Raji (cell line): ENCODE data around the gene ITK.

Source experiments
- POLR2A ChIP-seq: IDR thresholded peaks from 2 replicates; pipeline ENCODE4 v1.6.1; 2011; ENCODE audit warnings: low read depth, low read length, control low read depth; ENCODE audit not compliant: insufficient read depth

ITK gene

DNA sequence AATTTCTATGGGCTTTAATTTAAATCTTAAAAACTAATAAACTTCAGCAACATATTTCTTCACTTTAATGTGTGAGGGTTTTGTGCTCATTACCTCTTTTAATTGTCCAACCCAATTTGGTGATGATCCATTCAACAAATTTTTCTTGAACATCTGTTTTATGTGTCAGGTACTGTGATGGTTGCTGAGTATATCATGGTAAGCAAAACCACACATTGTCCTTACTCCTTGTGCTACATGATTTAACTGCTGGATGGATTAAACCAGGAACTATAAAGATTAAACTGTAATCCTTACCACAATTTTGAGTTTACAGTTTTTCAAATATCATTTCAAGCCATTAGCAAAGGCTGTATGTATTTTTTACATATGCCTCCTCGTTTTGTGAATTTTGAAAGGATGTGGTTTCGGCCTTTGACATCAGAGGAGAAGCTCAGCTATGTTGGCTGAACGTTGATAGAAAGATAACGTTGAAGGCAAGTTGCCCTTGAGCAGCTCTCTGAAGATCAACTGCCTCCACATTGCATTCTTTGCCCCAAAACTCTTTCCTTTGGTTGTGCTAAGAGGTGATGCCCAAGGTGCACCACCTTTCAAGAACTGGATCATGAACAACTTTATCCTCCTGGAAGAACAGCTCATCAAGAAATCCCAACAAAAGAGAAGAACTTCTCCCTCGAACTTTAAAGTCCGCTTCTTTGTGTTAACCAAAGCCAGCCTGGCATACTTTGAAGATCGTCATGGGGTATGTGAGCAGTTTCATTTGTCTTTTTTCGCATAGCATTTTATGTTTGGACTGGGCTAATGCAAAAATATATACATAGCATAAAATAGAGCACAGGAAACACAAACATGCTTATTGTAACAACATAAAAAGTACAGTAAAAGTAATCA, at the start of gene ITK:
Gene ITK (plus strand): TSS at position 467 of the 891 bp plus-strand sequence. CDS start 138 bp downstream, at position 605.
- no peak for TF ChIP-seq POLR2A

DNA sequence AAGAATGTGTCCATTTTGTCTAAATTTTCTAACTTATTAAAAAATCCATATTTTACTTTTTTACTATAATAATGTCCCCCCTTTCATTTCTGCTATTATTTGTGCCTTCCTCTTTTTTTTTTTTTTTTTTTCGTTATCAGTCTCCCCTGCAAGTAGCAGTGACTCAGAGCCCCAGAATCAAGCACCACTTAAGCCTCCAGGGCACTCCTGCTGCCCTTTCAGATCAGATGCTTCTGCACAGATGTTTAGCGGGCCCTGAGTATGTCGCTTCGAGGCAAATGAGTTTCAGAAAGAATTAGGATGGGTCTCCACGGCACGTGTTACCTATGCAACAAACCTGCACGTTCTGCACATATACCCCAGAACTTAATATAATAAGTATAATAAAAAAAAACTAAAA, 49.7 kb upstream of the ITK start:
- no peak for TF ChIP-seq POLR2A

DNA sequence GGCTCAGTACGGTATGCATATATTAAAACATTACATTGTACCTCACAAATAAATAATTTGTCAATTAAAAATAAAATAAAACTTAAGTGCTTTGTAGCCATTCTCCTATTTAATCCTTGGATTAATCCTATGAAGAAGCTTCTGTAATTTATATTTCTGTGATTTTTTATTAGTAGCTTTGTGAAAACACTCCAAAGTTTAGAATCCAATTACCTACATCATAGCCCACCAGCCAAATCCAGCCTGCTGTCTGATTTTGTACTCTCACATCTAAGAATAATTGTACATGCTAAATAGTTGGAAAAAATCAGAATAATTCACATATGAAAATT, 48.4 kb upstream of the ITK start:
- no peak for TF ChIP-seq POLR2A

DNA sequence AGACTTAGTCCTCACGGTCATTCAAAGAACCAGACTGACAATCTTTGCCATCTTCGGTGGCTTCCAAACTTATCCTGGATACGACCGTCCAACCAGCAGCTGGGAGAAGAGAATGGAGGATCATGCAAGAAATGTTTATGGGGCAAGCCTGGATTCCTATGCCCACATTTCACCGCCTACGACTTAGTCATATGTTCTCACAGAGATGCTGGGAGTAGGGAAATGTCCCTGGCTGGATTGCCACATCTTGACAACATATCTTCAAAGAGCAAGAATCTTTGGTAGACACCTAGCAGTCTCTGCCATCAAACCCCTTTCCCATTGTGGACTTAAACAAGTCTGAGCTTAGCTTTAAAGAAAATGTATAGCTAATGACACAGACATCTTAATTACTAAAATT, 42.9 kb upstream of the ITK start:
- TF ChIP-seq POLR2A = no peak

DNA sequence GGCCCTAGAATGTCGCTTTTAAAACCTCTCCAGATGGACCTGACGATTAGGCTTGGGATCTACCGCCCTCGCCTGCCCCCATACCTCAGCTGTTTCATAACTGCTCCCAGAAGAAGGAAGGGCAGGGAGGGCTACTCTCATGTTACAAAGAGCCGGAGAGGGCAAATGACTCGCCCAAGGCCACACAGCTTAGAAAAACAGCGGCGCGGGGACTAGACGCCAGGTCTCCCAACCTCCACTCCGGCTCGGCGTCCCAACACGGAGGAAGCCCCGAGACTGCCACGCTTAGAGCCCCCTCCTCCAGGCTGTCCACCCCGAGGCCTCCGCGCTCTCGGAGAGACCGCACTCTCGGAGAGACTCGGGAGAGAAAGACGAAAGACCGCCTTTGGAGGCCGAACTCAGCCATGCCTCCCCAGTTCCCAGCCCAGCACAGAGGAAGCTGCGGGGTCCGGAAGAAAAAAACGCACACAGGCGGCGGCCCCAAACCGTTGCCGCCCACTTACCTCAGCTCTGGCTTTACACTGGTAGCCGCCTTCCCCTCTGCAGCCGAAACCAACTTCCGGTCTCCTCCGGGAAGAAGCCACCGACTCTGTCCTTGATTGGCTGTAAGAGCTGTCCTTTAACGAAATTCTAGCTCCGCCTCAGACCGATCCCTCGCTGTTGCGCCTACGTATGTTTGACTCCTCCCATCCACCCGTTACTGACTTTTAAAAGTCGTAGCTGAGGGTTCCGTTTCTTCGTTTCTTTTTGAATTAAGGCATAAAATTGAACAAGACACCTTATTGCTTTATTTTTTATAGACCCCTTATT, 38.1 kb upstream of the ITK start, which contains the start of gene MED7:
Gene MED7 (minus strand): TSS at position 549 of the 810 bp plus-strand sequence. CDS start 3,434 bp downstream, outside the sequence.
- TF ChIP-seq POLR2A = peak; percentile 89

DNA sequence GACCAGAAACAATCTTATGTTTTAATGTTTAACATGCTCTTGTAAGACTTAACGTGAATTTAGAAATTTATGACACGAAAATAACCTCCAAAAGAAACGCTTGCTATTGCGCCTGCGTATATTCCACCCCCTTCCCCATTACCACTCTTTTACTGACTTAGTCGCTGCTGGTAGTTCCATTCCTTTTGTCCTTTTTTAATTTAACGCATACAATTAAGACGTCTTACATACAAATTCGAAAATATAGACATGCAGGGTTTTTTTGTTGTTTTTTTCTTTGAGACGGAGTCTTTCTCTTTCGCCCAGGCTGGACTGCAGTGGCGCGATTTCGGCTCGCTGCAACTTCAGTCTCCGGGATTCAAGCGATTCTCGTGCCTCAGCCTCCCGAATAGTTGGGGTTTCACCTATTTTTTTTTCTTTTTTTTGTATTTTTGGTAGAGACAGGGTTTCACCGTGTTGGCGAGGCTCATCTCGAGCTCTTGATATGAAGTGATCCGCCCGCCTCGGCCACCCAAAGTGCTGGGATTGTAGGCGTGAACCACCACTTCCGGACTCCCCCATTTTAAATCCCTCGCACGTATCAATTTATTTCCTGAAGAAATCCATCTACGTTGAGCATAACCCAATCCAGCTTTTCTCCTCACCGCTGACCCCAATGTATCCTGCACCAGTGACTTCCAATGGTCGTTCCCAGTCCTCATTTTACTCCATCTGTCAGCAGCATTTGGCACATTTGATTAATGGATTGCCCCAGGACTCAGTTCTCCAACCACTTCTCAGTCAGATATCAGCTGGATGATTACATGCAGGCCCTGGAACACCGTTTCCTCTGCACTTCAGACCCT, 37.3 kb upstream of the ITK start:
- TF ChIP-seq POLR2A = 0 out of 2 replicates have a peak, but pooled peaks have one; percentile 10

DNA sequence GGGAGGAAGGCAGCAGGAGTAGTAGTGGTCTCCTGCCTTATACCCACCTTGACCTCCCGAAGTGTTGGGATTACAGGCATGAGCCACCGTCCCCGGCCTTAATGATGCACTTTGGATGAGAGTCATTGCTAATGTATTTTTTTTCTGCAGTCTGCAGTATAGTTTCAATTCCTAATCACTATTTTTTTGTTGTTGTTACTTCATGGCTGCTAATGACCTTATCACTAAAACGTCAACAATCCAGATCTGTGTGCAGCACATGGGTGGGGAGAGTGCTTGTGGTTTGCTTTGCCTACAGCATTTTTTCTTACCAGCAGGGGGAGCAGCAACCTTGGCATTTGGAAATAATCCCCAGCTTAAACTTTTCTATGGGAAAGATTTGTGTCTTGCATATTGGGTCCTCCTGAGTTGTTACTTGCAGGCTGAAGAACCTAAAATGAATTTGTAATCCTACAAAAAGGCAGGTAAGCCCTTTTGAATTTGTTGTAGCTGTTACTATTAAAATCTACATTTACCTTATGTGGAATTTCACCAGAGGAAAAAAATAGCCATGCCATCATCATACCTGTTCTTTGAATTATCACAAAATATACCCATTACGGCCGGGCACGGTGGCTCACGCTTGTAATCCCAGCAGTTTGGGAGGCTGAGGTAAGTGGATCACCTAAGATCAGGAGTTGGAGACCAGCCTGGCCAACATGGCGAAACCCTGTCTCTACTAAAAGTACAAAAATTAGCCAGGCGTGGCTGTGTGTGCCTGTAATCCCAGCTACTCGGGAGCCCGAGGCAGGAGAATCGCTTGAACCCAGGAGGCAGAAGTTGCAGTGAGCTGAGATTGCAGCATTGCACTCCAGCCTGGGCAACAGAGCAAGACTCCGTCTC, 31.7 kb upstream of the ITK start:
- no peak for TF ChIP-seq POLR2A

DNA sequence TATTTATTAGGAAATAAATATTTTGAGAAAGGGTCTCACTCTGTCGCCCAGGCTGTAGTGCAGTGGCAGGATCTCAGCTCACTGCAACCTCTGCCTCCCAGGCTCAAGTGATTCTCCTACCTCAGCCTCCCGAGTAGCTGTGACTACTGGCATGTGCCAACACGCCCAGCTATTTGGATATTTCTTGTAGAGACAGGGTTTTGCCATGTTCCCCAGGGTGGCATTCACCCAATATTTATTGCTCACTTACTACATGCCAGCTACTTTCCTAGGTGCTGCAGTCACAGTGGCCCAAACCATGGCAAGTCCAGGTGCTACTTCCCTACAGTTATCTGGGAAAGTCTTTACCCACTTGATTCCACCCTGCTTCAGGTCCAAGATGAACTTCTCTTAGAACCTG, 29.6 kb upstream of the ITK start:
- TF ChIP-seq POLR2A = no peak

DNA sequence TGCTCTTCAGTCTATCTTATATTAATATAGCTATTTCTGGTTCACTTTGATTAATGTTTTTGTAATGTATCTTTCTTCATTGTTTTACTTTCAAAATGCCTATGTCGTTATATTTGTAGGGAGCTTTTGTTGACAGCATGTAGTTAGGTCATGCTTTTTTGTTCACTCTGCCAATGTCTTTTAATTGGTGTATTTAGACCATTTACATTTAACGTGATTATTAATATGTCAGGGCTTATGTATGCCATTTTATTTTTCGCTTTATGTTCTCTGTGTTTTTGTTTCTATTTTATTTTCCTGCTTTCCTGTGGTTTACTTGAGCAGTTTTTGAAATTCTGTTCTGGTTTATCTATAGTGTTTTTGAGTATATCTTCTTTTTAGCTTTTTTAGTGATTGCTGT, 25.3 kb upstream of the ITK start:
- TF ChIP-seq POLR2A = no peak

DNA sequence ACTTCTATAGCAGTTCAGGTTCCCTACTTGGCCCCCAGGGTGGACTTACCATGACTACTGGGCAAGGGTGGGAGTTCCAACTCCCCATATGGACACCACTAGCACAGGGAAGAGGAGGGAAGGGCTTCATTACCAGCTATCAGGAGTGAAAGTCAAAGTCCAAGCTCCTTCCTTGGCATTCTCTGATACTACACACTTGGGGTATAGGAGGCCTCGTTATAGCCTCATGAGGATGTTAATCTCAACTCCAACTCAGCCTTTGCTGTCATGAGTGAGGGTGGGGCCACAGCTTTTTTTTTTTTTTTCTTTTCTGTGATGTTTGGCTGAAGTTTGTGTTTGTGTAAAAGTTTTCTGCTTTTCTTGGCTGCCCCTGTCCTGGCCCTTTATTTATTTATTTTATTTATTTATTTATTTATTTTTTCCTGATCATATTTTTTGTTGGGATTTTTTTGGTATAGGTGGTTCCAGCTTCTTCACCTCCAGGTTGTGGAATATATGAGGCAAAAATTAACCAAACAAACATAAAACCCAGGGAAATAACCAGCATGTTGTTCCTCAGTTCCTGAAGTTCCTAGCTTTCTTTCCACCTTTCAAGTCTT, 23.2 kb upstream of the ITK start:
- no peak for TF ChIP-seq POLR2A

DNA sequence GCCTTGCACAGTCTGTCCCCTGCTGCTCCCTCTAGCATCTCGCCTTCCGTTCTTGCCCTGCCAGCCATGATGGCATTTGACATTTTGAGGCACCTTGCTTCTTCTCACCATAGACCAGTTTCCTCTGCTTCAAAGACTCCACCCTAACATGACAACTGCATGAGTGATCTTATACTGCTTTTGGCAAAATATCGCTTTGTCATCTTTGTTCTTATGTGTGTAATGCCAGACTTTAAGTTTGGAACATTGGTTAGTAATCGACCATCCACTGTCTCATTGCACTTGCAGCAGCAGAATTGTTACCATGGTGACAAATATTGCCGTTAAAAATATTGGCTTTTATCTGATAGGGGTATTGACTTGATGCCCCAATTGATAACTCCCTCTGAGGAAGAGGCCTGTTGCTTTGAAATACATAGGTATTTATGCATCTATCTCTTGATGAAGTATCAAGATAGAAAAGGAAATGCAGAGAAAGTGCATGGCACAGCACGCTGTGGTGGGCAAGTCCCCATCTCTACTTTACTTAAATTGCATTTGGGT, 21.4 kb upstream of the ITK start:
- TF ChIP-seq POLR2A = no peak

DNA sequence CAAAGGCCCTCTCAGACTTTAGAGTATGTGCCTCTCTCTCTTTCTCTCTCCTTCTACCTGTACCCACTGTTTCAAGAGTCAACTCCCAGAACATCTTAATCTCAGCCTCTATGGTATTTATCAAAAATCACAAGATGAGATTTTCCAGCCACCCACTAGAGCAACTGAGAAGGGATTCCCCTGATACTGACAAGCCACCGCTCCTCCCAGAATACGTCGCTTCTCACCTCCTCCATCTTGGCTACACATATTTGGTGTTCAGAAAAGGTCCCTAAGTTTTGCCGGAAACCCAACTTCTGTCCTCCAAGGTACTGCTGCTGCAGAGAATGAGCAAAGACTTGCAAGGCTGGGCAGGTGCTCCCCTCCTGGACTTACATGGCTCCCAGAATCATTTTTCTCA, 20.6 kb upstream of the ITK start:
- no peak for TF ChIP-seq POLR2A

DNA sequence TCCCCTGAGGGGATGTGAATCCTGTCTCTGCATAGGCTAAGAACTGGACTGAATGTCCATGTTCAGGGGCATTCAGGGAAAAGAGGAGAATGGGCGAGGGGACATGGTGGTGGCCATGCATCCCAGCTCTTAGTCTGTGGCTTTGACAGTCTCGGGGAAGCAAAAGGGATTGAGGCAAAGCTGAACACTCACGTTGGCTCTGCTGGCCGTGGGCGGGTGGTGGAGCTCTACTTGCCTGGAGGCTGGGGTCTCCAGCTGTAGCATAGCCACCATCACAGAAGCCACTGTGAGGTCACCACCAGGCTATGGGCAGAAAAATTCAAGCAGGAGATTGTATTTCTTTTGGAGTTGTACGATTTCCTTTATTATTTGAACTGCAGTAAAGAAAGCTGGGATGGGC, 18.6 kb upstream of the ITK start:
- TF ChIP-seq POLR2A = no peak
